Left lung (tissue), 10 donors: ENCODE results near the gene PRRG2. TPM values are rescaled to one million over a fixed set of nuclear protein-coding genes. Genes with fewer than 3 reads are reported as not detected.
A peak's percentile ranks its signal among the peaks of the same experiment; 100 is the strongest.
"Not testable (repeated sequence)": the region's sequence is repeated elsewhere in the genome, so short reads cannot be mapped to it uniquely, and the experiment has no call there.

Experiments
- ATAC-seq: fragments of 200-7000 bp; cut with Tn5 transposase; one replicate; pipeline ENCODE4 v1.9.1; 2020; ENCODE audit warnings: moderate library complexity
- DNase-seq, 4 donors: peaks; one replicate each; pipeline ENCODE4 v3.0.0-alpha.2; 2013 to 2020
- H3K27ac ChIP-seq, 2 donors: fragments of 200-600 bp; sonication (generic) in 1 of 2; one replicate each; pipeline versions ENCODE4 v1.5.0 to v1.8.0; 2020 to 2021
- H3K27me3 ChIP-seq, 2 donors: fragments of 200-600 bp; sonication (generic) in 1 of 2; one replicate each; pipeline versions ENCODE4 v1.5.0 to v1.8.0; 2020 to 2021
- H3K36me3 ChIP-seq, 2 donors: fragments of 200-600 bp; sonication (generic) in 1 of 2; one replicate each; pipeline versions ENCODE4 v1.5.0 to v1.8.0; 2020 to 2021
- H3K4me1 ChIP-seq, 2 donors: fragments of 200-600 bp; one replicate each; pipeline ENCODE4 v1.8.0; 2021
- H3K4me3 ChIP-seq, 2 donors: fragments of 200-600 bp; sonication (generic) in 1 of 2; one replicate each; pipeline versions ENCODE4 v1.5.0 to v1.8.0; 2020 to 2021; ENCODE audit warnings: mild to moderate bottlenecking in 1 of 2
- H3K9me3 ChIP-seq, 2 donors: fragments of 200-600 bp; sonication (generic) in 1 of 2; one replicate each; pipeline versions ENCODE4 v1.5.0 to v1.8.0; 2020 to 2021
- intact Hi-C, 2 donors: fragments of 100-400 bp; cut with DNase I; formaldehyde crosslinking; loops; one replicate each; pipeline versions ENCODE4 v1.11.2 to v1.14.2; 2022
- polyA plus RNA-seq, 6 donors: library from polyadenylated mRNA; unstranded; fragments of 120-200 nt; gene quantifications; one replicate each; pipeline ENCODE4 v1.2.1, GENCODE V29; 2013; ENCODE audit not compliant: insufficient read length in 6 of 6
- total RNA-seq, 2 donors: library from RNA; stranded (reverse); fragmentation: NEBNext Ultra II Directional; extraction: Animal tissue kit (Norgen Biotek cat#: 25700); gene quantifications; one replicate each; pipeline ENCODE4 v1.2.1, GENCODE V29; 2021
- TF ChIP-seq, protein P1 (sequence below), 2 donors: fragments of 200-600 bp; sonication (generic) in 1 of 2; IDR thresholded peaks; one replicate each; pipeline versions ENCODE4 v1.5.0 to v1.8.0; 2021; ENCODE audit warnings: antibody characterized with exemption in 2 of 2
- donor health status: DM: no; HTN: yes; CAD: no.
- donor health status: DM: no; HTN: no; CAD: no.

The PRRG2 gene
- total and polyA plus RNA-seq, 8 donors, result 3.8 to 13.6 (median 5.8) TPM

DNA sequence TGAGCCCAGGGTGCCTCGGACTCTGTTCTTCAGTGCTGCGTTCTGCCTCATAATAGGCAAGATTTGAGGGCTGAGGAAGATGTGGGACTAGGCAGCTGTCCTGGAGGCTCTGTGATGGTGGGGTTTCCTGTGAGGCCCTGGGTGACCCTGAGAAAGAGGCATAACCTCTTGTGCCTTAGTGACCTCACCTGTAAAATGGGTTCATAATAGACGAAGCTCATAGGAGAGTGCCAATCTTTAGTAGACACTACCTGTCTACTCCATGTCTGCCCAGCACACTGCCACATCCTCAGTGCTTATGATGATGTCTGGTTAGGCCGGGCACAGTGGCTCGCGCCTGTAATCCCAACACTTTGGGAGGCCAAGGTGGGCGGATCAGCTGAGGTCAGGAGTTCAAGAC lies 35.4 kb downstream of the PRRG2 start:
- no peak for ATAC-seq
- Histone ChIP-seq H3K36me3 (peaks cover 0 to 71% of the 10 kb centered on the region in 2 donors), H3K27ac (no peak overlapping the region), H3K27me3 (no peaks in the 10 kb centered on the region), H3K4me1 (peaks cover 0 to 29% of the 10 kb centered on the region in 2 donors), H3K9me3 (no peaks in the 10 kb centered on the region), H3K4me3 (no peak overlapping the region)
- DNase-seq, result no peak
- TF ChIP-seq, protein P1, sequence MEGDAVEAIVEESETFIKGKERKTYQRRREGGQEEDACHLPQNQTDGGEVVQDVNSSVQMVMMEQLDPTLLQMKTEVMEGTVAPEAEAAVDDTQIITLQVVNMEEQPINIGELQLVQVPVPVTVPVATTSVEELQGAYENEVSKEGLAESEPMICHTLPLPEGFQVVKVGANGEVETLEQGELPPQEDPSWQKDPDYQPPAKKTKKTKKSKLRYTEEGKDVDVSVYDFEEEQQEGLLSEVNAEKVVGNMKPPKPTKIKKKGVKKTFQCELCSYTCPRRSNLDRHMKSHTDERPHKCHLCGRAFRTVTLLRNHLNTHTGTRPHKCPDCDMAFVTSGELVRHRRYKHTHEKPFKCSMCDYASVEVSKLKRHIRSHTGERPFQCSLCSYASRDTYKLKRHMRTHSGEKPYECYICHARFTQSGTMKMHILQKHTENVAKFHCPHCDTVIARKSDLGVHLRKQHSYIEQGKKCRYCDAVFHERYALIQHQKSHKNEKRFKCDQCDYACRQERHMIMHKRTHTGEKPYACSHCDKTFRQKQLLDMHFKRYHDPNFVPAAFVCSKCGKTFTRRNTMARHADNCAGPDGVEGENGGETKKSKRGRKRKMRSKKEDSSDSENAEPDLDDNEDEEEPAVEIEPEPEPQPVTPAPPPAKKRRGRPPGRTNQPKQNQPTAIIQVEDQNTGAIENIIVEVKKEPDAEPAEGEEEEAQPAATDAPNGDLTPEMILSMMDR (IDR thresholded peaks at IDR 0.05), result no peak
- intact Hi-C loops, result no loop called here

DNA sequence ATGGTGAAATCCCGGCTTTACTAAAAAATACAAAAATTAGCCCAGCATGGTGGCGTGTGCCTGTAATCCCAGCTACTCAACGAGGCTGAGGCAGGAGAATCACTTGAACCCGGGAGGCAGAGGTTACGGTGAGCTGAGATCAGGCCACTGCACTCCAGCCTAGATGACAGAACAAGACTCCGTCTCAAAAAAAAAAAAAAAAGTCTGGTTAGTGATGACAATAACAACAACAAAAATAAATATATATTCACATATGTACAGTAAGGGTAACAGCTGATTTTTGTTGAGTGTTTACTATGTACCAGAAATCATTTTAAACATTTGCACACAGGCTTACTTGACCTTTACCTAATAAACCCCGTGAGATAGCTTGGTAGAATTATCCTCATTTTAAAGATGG lies 35.8 kb downstream of the PRRG2 start:
- no peaks in the 10 kb centered on the region for H3K27me3 ChIP-seq
- intact Hi-C loops, result no loop called here
- TF ChIP-seq, protein P1 (IDR thresholded peaks at IDR 0.05), result no peak
- H3K36me3 ChIP-seq, result peaks cover 0 to 75% of the 10 kb centered on the region in 2 donors
- no peak overlapping the region for H3K4me3 ChIP-seq
- peaks cover 0 to 27% of the 10 kb centered on the region in 2 donors for H3K4me1 ChIP-seq
- no peaks in the 10 kb centered on the region for H3K9me3 ChIP-seq
- DNase-seq (no peak), ATAC-seq (no peak)
- H3K27ac ChIP-seq, result no peak overlapping the region

DNA sequence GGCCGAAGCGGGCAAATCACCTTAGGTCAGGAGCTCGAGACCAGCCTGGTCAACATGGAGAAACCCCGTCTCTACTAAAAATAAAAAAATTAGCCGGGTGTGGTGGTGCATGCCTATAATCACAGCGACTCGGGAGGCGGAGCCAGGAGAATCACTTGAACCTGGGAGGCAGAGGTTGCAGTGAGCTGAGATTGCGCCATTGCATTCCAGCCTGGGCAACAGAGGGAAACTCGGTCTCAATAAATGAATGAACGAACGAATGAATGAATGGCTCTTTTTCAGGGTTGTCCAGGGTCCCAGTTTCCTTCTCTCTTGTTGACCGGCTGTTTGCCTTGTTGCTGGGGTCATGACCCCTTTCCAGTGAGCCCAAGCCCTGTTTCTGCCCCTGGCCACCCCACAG lies 36.7 kb downstream of the PRRG2 start:
- peaks cover 0 to 18% of the 10 kb centered on the region in 2 donors for H3K4me1 ChIP-seq
- H3K27ac ChIP-seq, H3K27me3 ChIP-seq, intact Hi-C loops, ATAC-seq, DNase-seq, H3K4me3 ChIP-seq, H3K9me3 ChIP-seq: not testable (repeated sequence)
- H3K36me3 ChIP-seq, result peaks cover 0 to 82% of the 10 kb centered on the region in 2 donors

DNA sequence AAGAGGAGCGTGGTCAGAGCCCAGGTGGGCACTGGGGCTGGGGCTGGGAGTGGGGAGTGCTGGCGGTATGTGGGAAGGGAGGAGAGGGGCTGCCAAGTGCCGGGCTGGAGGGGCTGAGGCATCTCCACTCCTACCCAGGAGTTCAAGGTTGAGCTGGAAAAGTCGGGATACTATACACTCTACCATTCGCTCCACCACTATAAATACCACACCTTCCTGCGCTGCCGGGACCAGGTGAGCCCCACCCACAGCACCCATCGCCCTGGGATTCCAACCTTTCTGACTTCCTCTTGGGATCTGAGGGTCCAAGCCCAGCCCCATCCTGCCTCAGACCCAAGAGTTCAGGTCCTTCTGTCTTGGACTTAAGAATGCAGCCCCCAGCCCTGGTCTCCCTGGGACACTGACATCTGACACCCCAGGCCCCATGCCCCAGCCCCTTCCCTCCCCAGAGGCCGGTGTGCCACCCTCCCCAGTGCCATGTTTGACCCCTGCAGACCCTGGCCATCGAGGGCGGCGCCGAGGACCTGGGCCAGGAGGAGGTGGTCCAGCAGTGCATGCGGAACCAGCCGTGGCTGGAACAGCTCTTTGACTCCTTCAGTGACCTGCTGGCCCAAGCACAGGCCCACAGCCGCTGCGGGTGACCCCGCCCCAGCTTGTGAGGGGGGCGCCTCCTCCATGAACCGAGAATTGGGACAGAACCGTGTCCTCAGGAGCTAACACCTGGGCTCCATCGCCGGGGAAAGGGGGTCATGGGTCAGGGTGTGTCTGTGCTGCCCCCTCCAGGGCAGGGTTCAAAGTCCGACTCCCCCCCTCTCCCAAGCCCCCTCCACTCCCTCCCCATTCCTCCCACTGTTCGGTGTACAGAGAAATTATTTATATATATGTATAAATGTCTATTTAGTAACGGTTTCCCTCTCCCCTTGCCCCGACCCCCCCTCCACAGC lies 44.1 kb downstream of the PRRG2 start:
- intact Hi-C loops, result no loop called here
- Histone ChIP-seq H3K4me3 (no peak overlapping the region), H3K4me1 (no peaks in the 10 kb centered on the region), H3K36me3 (peaks cover 0 to 59% of the 10 kb centered on the region in 2 donors), H3K9me3 (no peaks in the 10 kb centered on the region), H3K27ac (no peak overlapping the region), H3K27me3 (no peaks in the 10 kb centered on the region)
- peak in 1 of 4 donors; percentile 73 for DNase-seq
- TF ChIP-seq, protein P1 (IDR thresholded peaks at IDR 0.05), result no peak
- ATAC-seq, result no peak

DNA sequence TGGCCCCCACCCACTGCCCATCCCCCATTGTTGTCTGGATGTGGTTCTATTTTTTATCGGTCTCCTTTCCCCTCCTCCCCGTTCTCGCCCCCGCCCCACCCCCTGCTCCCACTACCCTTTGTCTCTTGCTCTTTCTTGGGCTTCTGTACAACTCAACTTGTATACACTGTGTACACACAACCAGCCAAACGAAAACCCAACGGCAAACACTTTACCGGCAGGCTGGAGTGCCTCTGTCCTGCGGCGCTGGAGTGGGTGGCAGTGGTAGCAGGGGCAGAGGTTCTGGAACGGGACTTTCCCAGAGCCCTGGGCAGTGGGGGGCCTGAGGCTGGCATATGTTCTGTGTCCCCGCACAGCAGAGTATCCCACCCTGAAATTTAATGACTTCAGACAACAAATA lies 45.1 kb downstream of the PRRG2 start:
- ATAC-seq (peak; percentile 91), DNase-seq (peak in 2 of 4 donors; percentile 58 to 62)
- peaks cover 0 to 6% of the 10 kb centered on the region in 2 donors for H3K4me1 ChIP-seq
- H3K27me3 ChIP-seq, result no peaks in the 10 kb centered on the region
- no peak overlapping the region for H3K27ac ChIP-seq
- intact Hi-C loops, result no loop called here
- H3K9me3 ChIP-seq, result no peaks in the 10 kb centered on the region
- peaks cover 0 to 55% of the 10 kb centered on the region in 2 donors for H3K36me3 ChIP-seq
- TF ChIP-seq, protein P1 (IDR thresholded peaks at IDR 0.05), result no peak
- H3K4me3 ChIP-seq, result no peak overlapping the region
